AG04449 (cell line): ENCODE results near the gene PYCR2.

Source experiments
- CTCF ChIA-PET: fragments of 350-600 bp; formaldehyde crosslinking; extraction: SDS; loops from one replicate; lab custom pipeline; 2021; ENCODE audit warnings: antibody characterized with exemption; lab: Yijun Ruan, JAX
- POLR2A ChIA-PET: fragments of 400-600, 350-600 bp; formaldehyde crosslinking; extraction: SDS; loops from one replicate; lab custom pipeline; 2020; ENCODE audit warnings: antibody characterized with exemption, inconsistent platforms; lab: Yijun Ruan, JAX
- DNase-seq: peaks from one replicate; pipeline ENCODE4 v3.0.0-alpha.2; 2010; ENCODE audit warnings: low read depth, low spot score
- H3K4me3 ChIP-seq: 2 replicates; pipeline ENCODE4 v1.5.1; 2011; ENCODE audit warnings: low read depth, mild to moderate bottlenecking, control low read depth, low read length
- CTCF ChIP-seq: IDR thresholded peaks from one replicate; pipeline ENCODE4 v1.5.1; 2011; ENCODE audit warnings: mild to moderate bottlenecking, moderate library complexity, low read length, control low read depth, inconsistent platforms; ENCODE audit not compliant: insufficient read depth; ENCODE audit errors: missing control alignments

Gene PYCR2

DNA sequence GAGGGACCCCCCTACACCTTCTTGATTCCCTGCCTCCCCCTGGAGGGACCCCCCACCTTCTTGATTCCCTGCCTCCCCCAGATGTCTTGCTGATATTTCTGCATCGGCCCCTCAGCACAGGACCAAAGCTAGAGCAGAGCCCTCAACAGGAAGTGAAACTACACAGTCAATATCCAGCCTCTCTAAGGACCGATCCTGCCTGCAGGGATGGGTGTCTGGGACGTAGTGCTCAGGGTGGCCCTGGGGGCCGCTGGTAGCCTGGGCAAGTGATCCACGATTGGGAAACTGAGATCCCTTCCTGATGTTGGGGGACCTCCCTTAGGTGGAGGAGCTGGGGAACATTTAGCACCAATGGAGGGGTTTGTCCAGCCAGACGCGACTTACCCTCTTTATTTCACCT, 20.9 kb upstream of the PYCR2 start:
- ChIA-PET POLR2A (interaction anchor here (1.5 kb wide), 1 partner anchor 21 kb away, joined by 4 read pairs; the partner anchor contains the start of gene PYCR2), CTCF (interaction anchor here (0.8 to 2.5 kb wide), 7 partner anchors 18 to 470 kb away, joined by 3 to 9 read pairs (median 4); no protein-coding TSS in a partner anchor)
- TF ChIP-seq CTCF = no peak
- DNase-seq = no peak
- no peak overlapping the region for H3K4me3 ChIP-seq

- DNase-seq = no peak
- ChIA-PET POLR2A (no interaction called here), CTCF (interaction anchor here (0.8 to 2.5 kb wide), 4 partner anchors 31 to 470 kb away, joined by 3 to 9 read pairs (median 5); no protein-coding TSS in a partner anchor)
- H3K4me3 ChIP-seq = no peak overlapping the region
- no peak for TF ChIP-seq CTCF
These were observed 20.3 kb upstream of the PYCR2 start for GRCh38 chr1:225944387-225944786.

GRCh38 chr1:225943582-225943981, 19.5 kb upstream of the PYCR2 start:
- no peak for DNase-seq
- TF ChIP-seq CTCF = no peak
- ChIA-PET CTCF (interaction anchor here (2.5 kb wide), 1 partner anchor 32 kb away, joined by 9 read pairs; no protein-coding TSS in a partner anchor), POLR2A (no interaction called here)
- no peak overlapping the region for H3K4me3 ChIP-seq

GRCh38 chr1:225942574-225942973, 18.5 kb upstream of the PYCR2 start:
- ChIA-PET POLR2A (no interaction called here), CTCF (interaction anchor here (2.4 kb wide), 1 partner anchor 31 kb away, joined by 6 read pairs; no protein-coding TSS in a partner anchor)
- no peak for TF ChIP-seq CTCF
- no peak for DNase-seq
- H3K4me3 ChIP-seq = no peak overlapping the region

GRCh38 chr1:225941942-225942222, 17.8 kb upstream of the PYCR2 start:
- CTCF ChIA-PET = interaction anchor here (0.9 to 2.4 kb wide), 2 partner anchors 31 to 33 kb away, joined by 3 to 6 read pairs; no protein-coding TSS in a partner anchor
- H3K4me3 ChIP-seq = no peak overlapping the region
- POLR2A ChIA-PET = no interaction called here
- no peak for TF ChIP-seq CTCF
- DNase-seq = no peak

GRCh38 chr1:225941187-225941941, 17.3 kb upstream of the PYCR2 start, which contains the start of gene LEFTY2:
LEFTY2 (minus strand) TSS chr1:225941220; CDS start chr1:225941140, 80 bp downstream.
- no peak for DNase-seq
- no peak within 1 kb of the TSS for H3K4me3 ChIP-seq
- CTCF ChIA-PET = interaction anchor here (0.9 to 2.4 kb wide), 2 partner anchors 30 to 34 kb away, joined by 3 to 6 read pairs; no protein-coding TSS in a partner anchor
- POLR2A ChIA-PET = no interaction called here
- TF ChIP-seq CTCF = no peak
